GM20431 (cell line): ENCODE data around the gene SPTLC1.

Experiments
- in situ Hi-C: fragments of 300-500 bp; cut with MseI, MboI; formaldehyde crosslinking; loops from one replicate; pipeline ENCODE4 v1.15.0; 2020; ENCODE audit warnings: low sequenced_read_pairs; ENCODE audit not compliant: unreplicated experiment

The SPTLC1 gene

DNA sequence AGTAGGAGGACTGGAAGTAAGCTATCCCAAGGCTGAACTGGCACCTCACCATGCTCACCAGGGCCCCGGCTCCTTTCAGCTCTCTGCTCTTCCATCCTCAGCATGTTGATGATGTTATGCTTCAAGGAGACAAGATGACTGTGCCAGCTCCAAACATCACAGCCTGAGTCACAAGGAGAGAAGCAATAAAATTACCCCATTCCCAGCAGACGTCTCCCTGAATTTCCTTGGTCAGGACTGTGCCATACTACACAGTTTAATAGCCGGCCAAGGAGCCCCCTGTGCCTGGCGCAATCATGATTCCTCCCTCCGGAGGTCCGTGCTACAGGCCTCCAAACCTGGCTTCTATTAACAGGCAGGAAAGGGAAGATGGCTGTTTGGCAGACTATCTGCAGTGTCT, 114.0 kb downstream of the SPTLC1 start:
- in situ Hi-C loops: no loop called here

DNA sequence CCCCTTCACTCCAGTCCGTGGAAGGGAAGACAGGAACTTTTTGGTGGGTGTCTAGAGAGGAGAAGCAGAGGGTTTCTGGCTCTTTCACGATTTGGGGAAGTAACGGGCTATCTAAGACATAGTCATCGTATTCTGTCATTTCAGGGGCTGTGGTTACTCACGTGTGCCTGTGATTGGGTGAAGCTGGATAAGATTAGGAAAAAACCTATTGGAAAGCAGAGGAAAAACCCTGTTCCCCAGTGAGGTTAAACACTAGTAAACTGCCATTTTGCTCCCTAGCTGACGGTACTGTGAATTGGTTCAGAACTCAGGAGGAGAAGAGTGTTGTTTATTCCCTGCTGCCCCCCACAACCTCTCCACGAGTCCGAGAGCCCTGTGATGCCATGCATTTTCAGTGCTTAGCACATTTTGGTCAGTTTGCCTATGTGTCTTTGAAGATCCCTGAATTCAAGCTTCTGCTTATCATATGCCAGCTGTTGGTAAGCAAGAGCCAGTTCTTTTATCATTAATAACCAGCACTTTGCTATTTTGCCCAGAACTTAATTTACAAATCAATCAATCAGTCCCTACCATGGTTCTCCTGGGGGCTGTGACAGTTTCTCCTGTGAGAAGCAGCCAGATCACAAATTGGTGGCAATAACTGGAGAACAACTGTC, 120.1 kb downstream of the SPTLC1 start:
- in situ Hi-C loops: no loop called here

GRCh38 chr9:91994422-91994821, 120.8 kb downstream of the SPTLC1 start:
- in situ Hi-C loops: no loop called here

DNA sequence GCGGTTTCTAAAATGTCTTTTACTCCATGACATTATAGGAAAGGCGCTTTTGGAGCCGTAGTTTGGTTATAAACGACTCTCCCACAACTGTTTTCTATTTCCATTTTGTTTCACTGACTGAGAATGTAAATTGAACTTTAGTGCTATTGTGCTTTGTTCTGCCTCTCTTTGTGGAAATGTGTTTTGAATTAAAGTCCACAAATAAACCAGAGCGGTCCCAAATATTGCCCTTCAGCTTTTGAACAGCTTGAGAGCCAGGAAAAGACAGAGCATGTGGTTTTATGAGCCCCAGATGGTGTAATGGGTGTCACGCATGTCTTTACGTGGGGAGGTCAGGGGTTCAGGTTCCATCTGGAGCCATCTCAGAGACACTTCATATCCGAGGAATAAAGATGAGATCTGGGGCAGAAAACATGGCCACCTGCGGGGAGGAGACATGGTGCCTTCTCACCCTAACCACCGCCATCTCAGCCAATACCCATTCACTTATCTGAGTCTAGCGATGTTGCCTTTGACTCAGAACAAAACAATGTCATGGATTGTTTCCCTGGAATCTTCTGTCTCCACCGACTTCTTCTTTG, 122.7 kb downstream of the SPTLC1 start:
- in situ Hi-C loops: no loop called here

DNA sequence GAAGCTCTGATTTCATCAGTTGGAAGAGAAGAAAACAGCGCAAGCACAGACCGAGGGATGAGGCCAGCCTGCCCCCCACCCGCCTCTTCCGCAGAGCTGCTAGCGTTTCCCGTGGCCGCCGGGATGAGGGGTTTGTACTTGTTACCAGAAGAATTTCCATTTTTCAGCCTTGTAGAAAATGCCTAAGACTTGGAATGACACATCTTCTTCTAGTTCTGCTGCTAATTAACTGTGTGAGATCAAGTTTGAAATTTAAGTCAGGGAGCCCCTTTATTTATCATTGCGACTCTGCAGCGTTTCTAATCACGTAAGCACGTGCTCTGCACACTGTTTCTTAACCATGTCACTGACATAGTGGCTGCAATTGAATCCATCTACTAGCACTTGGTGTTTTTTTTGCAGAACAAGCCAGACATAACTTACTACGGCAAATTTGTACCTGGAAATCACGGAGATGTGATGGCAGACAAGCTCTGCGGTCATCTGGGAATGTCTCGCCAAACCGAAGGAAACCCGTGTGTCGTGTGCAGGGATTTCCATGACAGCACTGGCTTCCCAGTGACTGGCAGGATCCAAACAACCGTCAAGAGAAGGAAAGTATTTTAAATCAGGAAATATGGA, 123.4 kb downstream of the SPTLC1 start:
- in situ Hi-C loops: no loop called here

DNA sequence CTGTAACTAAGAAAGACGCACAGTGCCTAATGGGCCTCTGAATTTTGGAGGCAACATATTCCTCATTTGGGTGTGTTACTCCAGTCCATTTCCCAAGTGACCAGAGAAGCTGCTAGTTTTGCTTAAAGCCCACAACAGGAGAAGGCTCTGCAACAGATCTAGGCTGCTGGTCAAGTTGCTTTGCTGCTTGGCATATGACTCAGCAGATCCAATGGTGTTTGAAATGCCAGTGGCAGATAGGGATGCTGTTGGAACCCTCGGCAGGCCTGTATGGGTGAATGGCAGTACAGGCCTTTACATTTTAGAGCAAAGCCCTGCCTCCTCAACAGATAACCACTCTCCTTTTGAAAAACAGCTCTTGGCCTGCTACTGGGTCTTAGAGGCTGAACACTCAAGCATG, 129.0 kb downstream of the SPTLC1 start:
- in situ Hi-C loops: no loop called here

GRCh38 chr9:91985692-91986091, 129.5 kb downstream of the SPTLC1 start:
- in situ Hi-C loops: no loop called here
